Uterus (tissue), 4 donors: Measurements from ENCODE around the gene CDYL. TPM values are rescaled to one million over a fixed set of nuclear protein-coding genes. Genes with fewer than 3 reads are reported as not detected.

ENCODE experiments used
- DNase-seq, 2 donors: peaks; one replicate each; pipeline ENCODE4 v3.0.0-alpha.2; 2019 to 2020
- H3K27ac ChIP-seq, 2 donors: fragments of 200-600 bp; sonication (generic); 1 replicate in 1 of 2; 2 replicates in 1 of 2; pipeline ENCODE4 v1.5.1; 2016 to 2018
- H3K27me3 ChIP-seq, 2 donors: fragments of 200-600 bp; sonication (generic); one replicate each; pipeline ENCODE4 v1.5.1; 2018 to 2019; ENCODE audit warnings: control low read depth in 1 of 2
- H3K36me3 ChIP-seq, 2 donors: fragments of 200-600 bp; sonication (generic); one replicate each; pipeline ENCODE4 v1.5.1; 2019; ENCODE audit warnings: control low read depth in 1 of 2
- H3K4me1 ChIP-seq, 2 donors: fragments of 200-600 bp; sonication (generic); one replicate each; pipeline ENCODE4 v1.5.1; 2018 to 2019; ENCODE audit warnings: control low read depth in 1 of 2
- H3K4me3 ChIP-seq, 2 donors: fragments of 200-600 bp; sonication (generic); 1 replicate in 1 of 2; 2 replicates in 1 of 2; pipeline ENCODE4 v1.5.1; 2018 to 2019; ENCODE audit warnings: mild to moderate bottlenecking in 1 of 2
- H3K9me3 ChIP-seq, 2 donors: fragments of 200-600 bp; sonication (generic); one replicate each; pipeline ENCODE4 v1.5.1; 2019; ENCODE audit warnings: control low read depth in 1 of 2
- CTCF ChIP-seq, 4 experiments: fragments of 200-600 bp in 2 of 4; fragments of 450-650 bp in 2 of 4; sonication (generic) in 2 of 4; IDR thresholded peaks; one replicate each; pipeline ENCODE4 v1.5.1; 2016 to 2019; ENCODE audit warnings: antibody characterized with exemption in 4 of 4, mild to moderate bottlenecking in 2 of 4, moderate library complexity in 1 of 4
- POLR2A ChIP-seq, 2 donors: fragments of 450-650 bp; IDR thresholded peaks; one replicate each; pipeline ENCODE4 v1.6.1; 2016; ENCODE audit warnings: antibody characterized with exemption in 2 of 2, mild to moderate bottlenecking in 1 of 2, moderate library complexity in 1 of 2
- intact Hi-C: fragments of 100-400 bp; cut with DNase I; formaldehyde crosslinking; loops from one replicate; pipeline ENCODE4 v1.15.1; 2023; ENCODE audit warnings: low total_unique reads
- total RNA-seq, 4 donors: library from RNA; depleted of rRNA in 3 of 4; stranded (reverse); fragments of >200 nt in 3 of 4; gene quantifications; one replicate each; pipeline versions ENCODE4 v1.1.0 to v1.2.4, GENCODE V29; 2014 to 2023
- donor health status: DM: yes; HTN: yes; CAD: no.

Gene CDYL, protein sequence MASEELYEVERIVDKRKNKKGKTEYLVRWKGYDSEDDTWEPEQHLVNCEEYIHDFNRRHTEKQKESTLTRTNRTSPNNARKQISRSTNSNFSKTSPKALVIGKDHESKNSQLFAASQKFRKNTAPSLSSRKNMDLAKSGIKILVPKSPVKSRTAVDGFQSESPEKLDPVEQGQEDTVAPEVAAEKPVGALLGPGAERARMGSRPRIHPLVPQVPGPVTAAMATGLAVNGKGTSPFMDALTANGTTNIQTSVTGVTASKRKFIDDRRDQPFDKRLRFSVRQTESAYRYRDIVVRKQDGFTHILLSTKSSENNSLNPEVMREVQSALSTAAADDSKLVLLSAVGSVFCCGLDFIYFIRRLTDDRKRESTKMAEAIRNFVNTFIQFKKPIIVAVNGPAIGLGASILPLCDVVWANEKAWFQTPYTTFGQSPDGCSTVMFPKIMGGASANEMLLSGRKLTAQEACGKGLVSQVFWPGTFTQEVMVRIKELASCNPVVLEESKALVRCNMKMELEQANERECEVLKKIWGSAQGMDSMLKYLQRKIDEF
- total RNA-seq, result 100 to 1,000 TPM in 1 of 4 donors, 10 to 100 TPM in 3; 24.1 to 118 (median 42.3) TPM

DNA sequence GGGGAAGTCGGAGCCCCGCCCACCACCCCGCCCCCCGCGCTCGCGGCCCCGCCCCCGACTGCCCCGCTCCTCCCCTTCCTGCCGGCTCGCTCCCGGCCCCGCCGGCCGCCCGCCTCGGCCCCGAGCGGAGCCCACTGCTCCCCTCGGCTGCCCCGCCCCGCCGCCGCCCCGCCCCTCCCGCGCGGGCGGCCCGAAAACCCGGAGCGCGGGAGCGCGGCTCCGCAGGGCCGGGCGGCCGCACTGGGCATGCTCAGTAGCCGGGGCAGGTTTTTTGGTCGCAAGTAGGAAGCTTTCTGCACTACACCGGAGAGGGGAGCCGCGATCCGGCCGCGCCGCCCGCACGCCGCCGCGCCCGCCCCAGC is at the start of gene CDYL:
Gene CDYL (plus strand): TSS at position 274 of the 362 bp plus-strand sequence. CDS start 380 bp downstream, outside the sequence.
- H3K9me3 ChIP-seq, result no peaks in the 10 kb centered on the region
- H3K4me3 ChIP-seq, result peak within 1 kb of the TSS; percentile 82 to 89
- intact Hi-C loops, result loop anchor here (10.0 kb wide), 1 partner anchor 129 kb away; no protein-coding TSS in a partner anchor
- no peaks in the 10 kb centered on the region for H3K27me3 ChIP-seq
- H3K27ac ChIP-seq, result peak within 1 kb of the TSS; percentile 88 to 92
- DNase-seq, result peak; percentile 84 to 89
- peak in 1 of 4 experiments; percentile 14 for TF ChIP-seq CTCF (IDR thresholded peaks at IDR 0.05)
- peak; percentile 26 to 65 for TF ChIP-seq POLR2A (IDR thresholded peaks at IDR 0.05)
- no peaks in the 10 kb centered on the region for H3K36me3 ChIP-seq
- no peaks in the 10 kb centered on the region for H3K4me1 ChIP-seq

DNA sequence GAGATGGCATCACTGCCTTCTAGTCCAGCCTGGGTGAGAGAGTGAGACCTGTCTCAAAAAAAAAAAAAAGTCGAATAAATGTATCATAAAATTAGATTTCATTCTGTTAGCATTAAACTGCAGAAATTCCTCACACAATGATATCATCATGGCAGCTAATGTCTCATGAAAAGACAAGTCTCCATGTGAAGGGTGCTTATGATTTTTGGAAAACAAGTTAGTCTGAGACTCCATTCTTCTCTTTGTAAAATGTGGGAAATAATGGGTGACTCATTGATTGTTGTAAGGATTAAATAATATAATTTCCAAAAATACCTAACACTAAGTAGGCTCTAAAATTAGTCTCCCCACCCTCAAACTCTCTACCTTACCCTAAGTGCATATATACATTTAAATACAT is 49.6 kb upstream of the CDYL start:
- H3K27me3 ChIP-seq, result no peaks in the 10 kb centered on the region
- TF ChIP-seq POLR2A (IDR thresholded peaks at IDR 0.05) (no peak), CTCF (IDR thresholded peaks at IDR 0.05) (no peak)
- no peaks in the 10 kb centered on the region for H3K36me3 ChIP-seq
- H3K9me3 ChIP-seq, result no peaks in the 10 kb centered on the region
- H3K4me3 ChIP-seq, result no peak overlapping the region
- no peaks in the 10 kb centered on the region for H3K4me1 ChIP-seq
- intact Hi-C loops, result no loop called here
- no peak for DNase-seq
- no peak overlapping the region for H3K27ac ChIP-seq

DNA sequence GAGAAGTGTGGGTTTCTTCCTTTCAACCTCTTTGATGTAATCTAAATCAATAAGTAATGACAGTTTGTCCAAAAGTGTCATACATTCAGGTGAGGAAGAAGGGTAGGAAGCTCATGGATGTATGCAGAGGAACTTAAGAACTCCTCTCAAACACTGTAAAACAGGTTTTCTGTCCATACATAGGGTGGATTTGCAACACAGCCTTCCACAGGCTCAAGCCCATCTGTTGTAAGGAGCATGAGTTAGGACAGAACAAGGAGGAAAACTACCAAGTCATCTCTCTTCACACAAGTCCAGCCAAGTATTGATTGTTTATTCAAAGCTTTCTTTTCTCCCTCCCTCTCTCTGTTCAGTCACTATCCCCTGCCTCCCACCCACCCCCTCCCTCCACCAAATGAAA is 49.0 kb upstream of the CDYL start:
- H3K27me3 ChIP-seq, result no peaks in the 10 kb centered on the region

DNA sequence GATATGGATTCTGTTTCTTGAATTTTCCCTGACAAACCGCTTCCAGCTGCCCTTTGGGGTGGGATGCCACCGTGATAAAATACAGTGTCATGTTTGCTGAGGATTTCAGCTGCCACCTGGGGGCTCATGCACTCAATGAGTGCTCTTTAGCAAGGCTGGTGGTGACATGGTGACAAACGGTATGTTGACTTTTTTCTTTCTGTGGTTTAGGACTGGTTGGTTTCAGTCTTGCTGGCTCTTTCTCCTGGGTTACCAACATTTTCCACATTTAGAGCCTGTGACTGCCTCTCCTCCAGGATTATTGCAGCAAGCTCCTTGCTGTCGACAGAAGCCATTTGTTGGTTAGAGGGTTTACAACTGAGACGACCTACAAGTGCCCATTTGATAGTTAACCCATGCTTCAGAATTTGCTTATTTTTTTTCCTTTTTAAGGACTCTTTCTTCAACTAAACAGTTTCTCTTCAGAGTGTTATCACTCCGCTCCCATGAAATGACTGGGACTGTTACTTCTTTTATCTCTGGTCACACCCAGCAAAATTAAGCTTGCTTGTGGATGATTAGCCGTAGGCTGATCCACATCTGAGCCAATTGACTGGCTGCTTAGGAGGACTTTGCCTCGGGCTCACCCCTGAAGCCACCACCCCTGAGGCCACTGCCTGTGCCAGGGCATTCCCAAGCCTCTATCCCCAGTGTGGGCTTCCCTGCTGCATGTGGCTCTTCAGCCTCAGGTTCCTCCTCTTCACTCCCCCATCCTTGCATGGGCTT is 48.4 kb upstream of the CDYL start:
- no peak for DNase-seq
- no peaks in the 10 kb centered on the region for H3K36me3 ChIP-seq
- no peaks in the 10 kb centered on the region for H3K27me3 ChIP-seq
- H3K9me3 ChIP-seq, result no peaks in the 10 kb centered on the region
- no peaks in the 10 kb centered on the region for H3K4me1 ChIP-seq
- no peak overlapping the region for H3K4me3 ChIP-seq
- no peak overlapping the region for H3K27ac ChIP-seq
- intact Hi-C loops, result no loop called here
- TF ChIP-seq CTCF (IDR thresholded peaks at IDR 0.05) (no peak), POLR2A (IDR thresholded peaks at IDR 0.05) (no peak)

More for the DNA sequence above, 49.0 kb upstream of the CDYL start:
- TF ChIP-seq CTCF (IDR thresholded peaks at IDR 0.05) (no peak), POLR2A (IDR thresholded peaks at IDR 0.05) (no peak)
- intact Hi-C loops, result no loop called here
- DNase-seq, result no peak
- no peak overlapping the region for H3K27ac ChIP-seq
- H3K4me1 ChIP-seq, result no peaks in the 10 kb centered on the region
- H3K36me3 ChIP-seq, result no peaks in the 10 kb centered on the region
- no peak overlapping the region for H3K4me3 ChIP-seq
- H3K9me3 ChIP-seq, result no peaks in the 10 kb centered on the region

GRCh38 chr6:4728436-4728769 is 47.8 kb upstream of the CDYL start:
- H3K4me3 ChIP-seq, result no peak overlapping the region
- no peak for DNase-seq
- intact Hi-C loops, result no loop called here
- no peaks in the 10 kb centered on the region for H3K27me3 ChIP-seq
- H3K36me3 ChIP-seq, result no peaks in the 10 kb centered on the region
- no peak for TF ChIP-seq CTCF (IDR thresholded peaks at IDR 0.05)
- no peak for TF ChIP-seq POLR2A (IDR thresholded peaks at IDR 0.05)
- H3K27ac ChIP-seq, result no peak overlapping the region
- no peaks in the 10 kb centered on the region for H3K9me3 ChIP-seq
- no peaks in the 10 kb centered on the region for H3K4me1 ChIP-seq
